ACC112 (cell line): Measurements from ENCODE around the gene RPS6KA5.
"Not testable (repeated sequence)": the region's sequence is repeated elsewhere in the genome, so short reads cannot be mapped to it uniquely, and the experiment has no call there.

Experiments
- H2AFZ ChIP-seq: fragments of 200-600 bp; sonication (generic); one replicate; pipeline ENCODE4 v1.6.0; 2017; ENCODE audit warnings: antibody characterized with exemption, low read length; ENCODE audit not compliant: unreplicated experiment
- H3K27ac ChIP-seq: fragments of 200-600 bp; sonication (generic); 2 replicates; pipeline ENCODE4 v1.5.1; 2014; ENCODE audit warnings: low read depth, mild to moderate bottlenecking, antibody characterized with exemption, low read length, moderate library complexity
- H3K27me3 ChIP-seq: fragments of 200-600 bp; sonication (generic); 2 replicates; pipeline ENCODE4 v1.6.1; 2014; ENCODE audit warnings: mild to moderate bottlenecking, antibody characterized with exemption, low read length, moderate library complexity, mixed read lengths; ENCODE audit not compliant: insufficient read depth
- H3K36me3 ChIP-seq: fragments of 200-600 bp; sonication (generic); 2 replicates; pipeline ENCODE4 v1.6.1; 2016; ENCODE audit warnings: mild to moderate bottlenecking, antibody characterized with exemption, low read length, moderate library complexity, mixed read lengths; ENCODE audit not compliant: insufficient read depth
- H3K4me1 ChIP-seq: fragments of 200-600 bp; sonication (generic); one replicate; pipeline ENCODE4 v1.6.1; 2016; ENCODE audit warnings: low read length, mixed read lengths; ENCODE audit not compliant: insufficient read depth, unreplicated experiment, control insufficient read depth
- H3K4me3 ChIP-seq: fragments of 200-600 bp; sonication (generic); 2 replicates; pipeline ENCODE4 v1.5.1; 2014; ENCODE audit warnings: mild to moderate bottlenecking, low read depth, low read length
- H3K79me2 ChIP-seq: fragments of 200-600 bp; sonication (generic); one replicate; pipeline ENCODE4 v1.6.0; 2016; ENCODE audit warnings: low read length; ENCODE audit not compliant: control insufficient read depth, unreplicated experiment, insufficient read depth

The RPS6KA5 gene

DNA sequence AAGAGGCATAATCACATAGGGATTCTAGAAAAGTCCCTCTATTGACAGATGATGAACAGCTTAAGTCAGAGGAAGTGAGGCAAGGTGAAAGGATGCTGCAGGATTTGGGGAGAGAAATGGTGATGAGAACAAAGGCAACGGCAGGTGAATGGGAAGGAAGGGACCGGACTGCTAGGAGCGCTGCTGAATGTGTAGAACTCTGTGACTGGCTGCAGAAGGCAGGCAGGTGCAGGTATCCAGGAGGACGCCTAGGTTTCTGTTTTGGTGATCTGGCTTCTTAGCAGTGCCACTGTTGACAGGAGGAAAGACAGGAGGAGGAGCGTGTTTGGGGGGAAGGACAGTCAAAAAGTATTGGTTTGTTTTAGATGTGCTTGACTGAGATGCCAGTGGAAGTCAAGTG lies 185.8 kb downstream of the RPS6KA5 start:
- H3K4me1 ChIP-seq = no peaks in the 10 kb centered on the region
- H3K27ac ChIP-seq = no peak overlapping the region
- no peaks in the 10 kb centered on the region for H3K36me3 ChIP-seq
- no peaks in the 10 kb centered on the region for H3K79me2 ChIP-seq
- H3K4me3 ChIP-seq = no peak overlapping the region
- no peak overlapping the region for H2AFZ ChIP-seq
- no peaks in the 10 kb centered on the region for H3K27me3 ChIP-seq

DNA sequence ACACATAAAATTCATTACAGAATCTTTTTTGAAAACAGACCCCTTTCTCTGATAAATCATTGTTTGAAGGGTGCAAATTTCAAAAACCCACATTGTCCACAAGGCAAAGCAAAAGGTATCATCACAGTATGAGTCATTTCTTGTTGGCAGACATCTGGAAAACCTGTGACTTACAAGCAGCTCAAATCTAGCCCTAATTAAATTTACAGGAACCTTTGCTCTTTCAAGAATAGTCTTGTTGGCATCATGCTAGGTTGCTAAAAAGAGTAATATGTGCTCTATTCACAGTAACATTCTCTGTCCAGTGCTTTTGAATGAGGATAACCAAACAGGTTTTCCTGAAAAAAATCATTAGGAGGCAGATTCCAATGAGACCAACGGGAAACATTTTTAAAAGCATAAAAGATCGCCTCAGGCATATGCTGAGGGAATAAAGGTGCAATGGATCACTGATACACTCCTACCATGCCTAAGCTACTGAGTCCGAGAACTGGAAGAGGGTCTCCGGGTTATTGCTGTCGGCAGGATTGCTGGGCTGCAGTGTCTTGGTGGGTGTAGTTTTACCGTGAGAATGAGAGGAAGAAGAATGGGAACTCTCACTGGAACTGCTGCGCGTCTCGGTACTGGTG lies 188.7 kb downstream of the RPS6KA5 start:
- Histone ChIP-seq H3K79me2 (no peaks in the 10 kb centered on the region), H3K27ac (no peak overlapping the region), H3K4me3 (no peak overlapping the region), H3K36me3 (no peaks in the 10 kb centered on the region), H3K27me3 (no peaks in the 10 kb centered on the region), H3K4me1 (no peaks in the 10 kb centered on the region), H2AFZ (no peak overlapping the region)

DNA sequence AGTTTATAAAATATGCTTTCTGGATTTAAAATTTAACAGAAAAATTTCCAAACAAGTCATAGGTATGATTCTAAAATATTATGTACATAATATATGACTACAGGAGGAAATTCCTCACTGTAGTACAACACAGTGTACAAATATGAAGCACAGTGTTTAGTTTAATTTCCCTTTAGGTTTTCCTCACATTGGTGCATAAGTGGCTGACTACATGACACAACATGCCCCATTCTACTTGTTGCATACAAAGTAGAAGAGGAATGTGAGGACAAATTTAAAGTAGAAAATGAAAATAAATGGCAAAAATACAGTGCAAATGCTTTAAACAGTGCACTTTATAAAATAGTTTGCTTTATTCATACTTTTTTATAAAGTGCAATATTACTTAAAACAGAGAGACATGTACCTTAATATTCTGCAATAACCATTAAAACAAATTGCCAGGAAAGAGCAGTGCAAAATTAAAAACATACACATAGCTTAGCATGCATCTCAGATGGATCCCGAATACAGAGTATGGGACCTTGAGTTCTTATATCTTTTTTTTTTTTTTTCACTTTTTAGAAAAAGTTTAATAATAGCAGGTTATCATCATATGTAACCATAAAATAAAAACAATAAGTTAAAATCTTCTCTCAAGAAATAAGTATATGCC lies 189.4 kb downstream of the RPS6KA5 start:
- no peaks in the 10 kb centered on the region for H3K4me1 ChIP-seq
- H3K27me3 ChIP-seq = no peaks in the 10 kb centered on the region
- no peak overlapping the region for H3K4me3 ChIP-seq
- no peaks in the 10 kb centered on the region for H3K79me2 ChIP-seq
- H2AFZ ChIP-seq = no peak overlapping the region
- H3K36me3 ChIP-seq = no peaks in the 10 kb centered on the region
- H3K27ac ChIP-seq = no peak overlapping the region

GRCh38 chr14:90867501-90867900 lies 192.9 kb downstream of the RPS6KA5 start:
- Histone ChIP-seq H3K27me3 (no peaks in the 10 kb centered on the region), H2AFZ (no peak overlapping the region), H3K4me1 (no peaks in the 10 kb centered on the region), H3K36me3 (no peaks in the 10 kb centered on the region), H3K79me2 (no peaks in the 10 kb centered on the region), H3K4me3 (no peak overlapping the region), H3K27ac (no peak overlapping the region)

GRCh38 chr14:90866833-90867232 lies 193.6 kb downstream of the RPS6KA5 start:
- H3K79me2 ChIP-seq = no peaks in the 10 kb centered on the region
- no peaks in the 10 kb centered on the region for H3K27me3 ChIP-seq
- H3K4me3 ChIP-seq = no peak overlapping the region
- no peak overlapping the region for H2AFZ ChIP-seq
- H3K27ac ChIP-seq = no peak overlapping the region
- H3K36me3 ChIP-seq = no peaks in the 10 kb centered on the region
- no peaks in the 10 kb centered on the region for H3K4me1 ChIP-seq

DNA sequence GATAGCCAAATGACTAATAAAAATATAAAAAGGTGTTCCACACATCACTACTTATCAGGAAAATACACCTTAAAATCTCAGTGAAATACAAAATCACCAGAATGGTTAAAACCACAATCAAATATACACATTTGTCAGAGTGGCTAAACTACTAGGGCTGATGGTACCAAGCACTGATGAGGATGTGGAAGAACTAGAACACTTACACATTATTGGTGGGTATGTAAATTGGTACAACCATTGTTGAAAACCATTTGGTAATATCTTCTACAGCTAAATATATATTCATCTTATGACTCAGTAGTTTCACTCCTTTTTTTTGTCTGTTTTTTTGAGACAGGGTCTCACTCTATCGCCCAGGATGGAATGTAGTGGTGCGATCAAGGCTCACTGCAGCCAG lies 195.7 kb downstream of the RPS6KA5 start:
- Histone ChIP-seq H3K4me1 (no peaks in the 10 kb centered on the region), H3K27ac (no peak overlapping the region), H2AFZ (no peak overlapping the region), H3K79me2 (no peaks in the 10 kb centered on the region), H3K36me3 (no peaks in the 10 kb centered on the region), H3K27me3 (no peaks in the 10 kb centered on the region), H3K4me3 (no peak overlapping the region)

DNA sequence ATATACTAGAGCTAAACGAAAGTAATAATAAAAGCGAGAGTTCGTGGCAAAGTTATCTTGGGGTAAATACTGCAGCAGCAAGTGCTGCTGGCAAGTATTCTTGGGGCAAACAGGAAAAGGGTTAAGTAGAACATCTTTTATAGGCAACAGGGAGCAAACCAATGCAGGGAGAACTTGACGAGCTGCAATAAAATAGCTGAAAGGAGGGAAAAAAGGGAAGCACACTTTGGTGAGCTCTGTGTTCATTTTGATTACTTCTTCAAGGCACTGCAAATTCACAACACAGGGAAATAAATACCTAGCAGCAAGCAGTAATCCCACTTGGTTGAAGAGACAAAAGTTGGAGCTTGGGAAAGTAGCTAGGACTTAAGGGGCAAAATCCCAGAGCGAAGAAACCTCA lies 201.9 kb downstream of the RPS6KA5 start:
- H3K4me3 ChIP-seq = peak overlapping the region; percentile 65
- H3K4me1 ChIP-seq = no peaks in the 10 kb centered on the region
- no peaks in the 10 kb centered on the region for H3K27me3 ChIP-seq
- no peaks in the 10 kb centered on the region for H3K36me3 ChIP-seq
- no peaks in the 10 kb centered on the region for H3K79me2 ChIP-seq
- H2AFZ ChIP-seq = no peak overlapping the region
- no peak overlapping the region for H3K27ac ChIP-seq

DNA sequence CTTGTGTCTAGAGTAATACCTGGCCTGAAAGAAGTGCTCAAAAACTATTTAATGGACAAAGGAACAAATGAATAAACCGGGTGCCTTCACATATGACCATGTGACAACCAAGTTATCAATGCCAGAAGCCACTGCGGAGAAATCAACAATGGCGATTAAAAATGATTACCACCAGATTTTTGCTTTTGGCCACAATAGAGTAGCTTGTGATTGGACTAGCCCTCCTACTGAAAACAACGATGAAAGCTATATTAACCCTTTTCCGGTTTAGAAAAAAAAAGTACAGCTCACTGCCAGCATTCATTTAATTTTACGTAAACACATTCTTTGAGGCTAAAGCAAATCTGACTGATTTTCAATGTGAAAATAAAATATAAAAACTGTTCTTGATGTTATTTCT lies 202.6 kb downstream of the RPS6KA5 start:
- Histone ChIP-seq H3K4me1 (no peaks in the 10 kb centered on the region), H3K27me3 (no peaks in the 10 kb centered on the region), H2AFZ (peak overlapping the region; percentile 87), H3K79me2 (no peaks in the 10 kb centered on the region), H3K27ac (no peak overlapping the region), H3K36me3 (no peaks in the 10 kb centered on the region), H3K4me3 (peak overlapping the region; percentile 65)

- not testable (repeated sequence) for H3K4me1 ChIP-seq, H3K79me2 ChIP-seq, H3K36me3 ChIP-seq, H3K4me3 ChIP-seq, H3K27ac ChIP-seq, H3K27me3 ChIP-seq, H2AFZ ChIP-seq
Measured at GRCh38 chr14:90856115-90856514, 204.3 kb downstream of the RPS6KA5 start.

- Histone ChIP-seq H3K27ac (no peak overlapping the region), H3K4me3 (no peak overlapping the region), H3K36me3 (no peaks in the 10 kb centered on the region)
Measured at GRCh38 chr14:90853116-90853515, 207.3 kb downstream of the RPS6KA5 start.

GRCh38 chr14:90851327-90852036 lies 209.0 kb downstream of the RPS6KA5 start:
- H3K79me2 ChIP-seq = no peaks in the 10 kb centered on the region
- no peak overlapping the region for H3K4me3 ChIP-seq
- H2AFZ ChIP-seq = no peak overlapping the region
- no peaks in the 10 kb centered on the region for H3K36me3 ChIP-seq
- H3K27me3 ChIP-seq = peaks cover 11% of the 10 kb centered on the region
- no peak overlapping the region for H3K27ac ChIP-seq
- H3K4me1 ChIP-seq = no peaks in the 10 kb centered on the region

More at GRCh38 chr14:90853116-90853515, 207.3 kb downstream of the RPS6KA5 start:
- H3K27me3 ChIP-seq = no peaks in the 10 kb centered on the region
- H3K4me1 ChIP-seq = no peaks in the 10 kb centered on the region
- H3K79me2 ChIP-seq = no peaks in the 10 kb centered on the region
- no peak overlapping the region for H2AFZ ChIP-seq
